GM19468 (cell line): ENCODE data around the gene RABGAP1L.
"Not testable (repeated sequence)": the region's sequence is repeated elsewhere in the genome, so short reads cannot be mapped to it uniquely, and the experiment has no call there.

Experiments used
- ATAC-seq: cut with Tn5 transposase; IDR thresholded peaks from one replicate; pipeline ENCODE4 v1.9.1; 2021; ENCODE audit warnings: mild to moderate bottlenecking, moderate library complexity, moderate number of reproducible peaks; ENCODE audit not compliant: unreplicated experiment; ENCODE audit errors: extremely low read depth

Gene RABGAP1L

DNA sequence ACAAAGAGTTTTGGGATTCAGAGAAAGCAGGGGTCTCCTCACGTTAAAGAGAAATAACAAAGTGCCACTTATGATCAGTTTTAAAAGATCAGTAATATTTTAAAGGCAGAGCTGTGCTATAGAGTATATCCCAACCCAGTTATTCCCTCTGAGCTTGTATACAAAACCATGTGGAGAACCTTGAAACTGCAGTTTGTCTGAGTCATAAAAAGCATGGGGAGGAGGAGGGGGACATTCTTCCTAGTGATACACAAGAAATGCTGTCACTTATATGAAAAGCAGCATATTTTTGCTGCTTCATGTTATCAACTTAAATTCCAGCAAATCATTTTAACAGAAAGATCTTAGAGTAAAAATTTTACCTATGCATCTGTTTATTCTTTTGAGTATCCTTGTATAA, 533.0 kb downstream of the RABGAP1L start:
- no peak for ATAC-seq

- no peak for ATAC-seq
Observed at GRCh38 chr1:174693085-174693484, 533.8 kb downstream of the RABGAP1L start.

- not testable (repeated sequence) for ATAC-seq
Observed at GRCh38 chr1:174693539-174693938, 534.2 kb downstream of the RABGAP1L start.

DNA sequence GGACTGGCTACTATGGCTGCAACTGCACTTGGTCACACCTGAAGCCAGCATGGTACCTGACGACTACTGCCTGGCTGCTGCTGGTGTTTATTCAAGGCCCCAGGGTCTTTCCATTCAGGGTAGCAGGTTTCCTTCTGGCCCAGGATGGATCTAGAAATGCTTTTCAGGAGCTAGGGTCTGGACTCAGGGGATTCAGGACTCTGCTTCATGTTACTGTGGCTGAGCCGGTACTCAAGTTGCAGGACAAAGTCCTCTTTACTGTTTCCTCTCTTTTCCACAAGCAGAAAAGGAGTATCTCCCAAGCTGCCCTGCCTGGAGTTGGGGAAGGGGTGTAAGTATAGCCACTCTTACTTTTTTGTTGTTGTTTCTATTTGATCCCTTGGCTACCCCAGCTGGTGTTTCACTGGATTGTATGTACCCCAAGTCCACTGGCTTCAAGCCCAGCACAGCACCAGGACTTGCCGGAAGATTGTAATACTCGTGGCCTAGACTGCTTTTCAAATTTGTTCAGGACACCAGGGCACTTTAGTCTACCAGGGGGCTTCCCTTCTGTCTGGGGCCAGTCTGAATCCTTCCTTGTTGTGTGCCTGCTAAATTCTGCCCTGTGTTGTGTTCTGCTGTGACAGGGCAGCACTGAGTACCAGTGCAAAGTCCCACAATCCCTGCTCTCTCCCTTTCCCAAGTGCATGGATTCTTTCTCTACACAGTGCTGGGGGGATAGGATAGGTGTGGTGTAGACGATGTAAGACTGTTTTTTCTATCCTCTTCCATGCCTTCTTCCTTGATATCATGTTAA, 536.9 kb downstream of the RABGAP1L start:
- no peak for ATAC-seq

DNA sequence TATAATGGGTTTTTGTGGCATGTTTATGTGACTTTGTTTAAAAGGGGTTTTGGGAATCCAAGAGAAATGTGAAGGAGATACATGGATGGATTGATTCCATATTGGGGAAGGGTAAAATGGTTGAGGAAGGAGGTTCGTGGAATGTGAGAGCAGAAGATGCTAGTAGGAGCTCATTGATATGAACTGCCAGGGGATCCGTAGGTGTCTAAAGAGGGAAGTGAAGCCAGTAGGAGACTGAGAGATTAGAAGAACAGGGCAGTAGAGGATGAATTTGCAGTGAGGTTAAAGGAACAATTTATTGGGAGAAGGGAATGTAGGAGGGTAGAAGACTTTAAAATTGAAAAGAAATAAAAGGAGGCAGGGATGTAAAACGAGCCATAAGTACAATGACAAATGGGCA, 541.0 kb downstream of the RABGAP1L start:
- no peak for ATAC-seq

DNA sequence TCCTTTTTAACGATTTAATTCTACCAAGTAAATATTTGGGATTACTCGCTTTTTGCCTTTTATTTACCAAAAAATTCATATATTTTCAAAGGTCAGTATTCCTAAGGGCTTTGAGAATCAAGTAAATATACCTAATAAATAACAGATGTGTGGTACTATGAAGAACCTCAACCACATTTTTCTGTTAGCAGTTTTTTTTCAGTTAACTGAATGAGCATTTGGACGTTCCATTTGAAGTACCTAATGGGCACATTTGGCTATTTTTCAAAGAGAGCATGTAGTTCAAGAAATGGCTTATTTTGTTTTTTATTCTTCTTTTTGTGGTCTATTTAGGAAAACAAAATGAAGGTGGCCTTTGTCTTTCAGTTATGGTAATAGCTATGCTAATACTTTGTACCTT, 541.5 kb downstream of the RABGAP1L start:
- no peak for ATAC-seq

- no peak for ATAC-seq
Observed at GRCh38 chr1:174701565-174701964, 542.2 kb downstream of the RABGAP1L start.

GRCh38 chr1:174702011-174702410, 542.7 kb downstream of the RABGAP1L start:
- no peak for ATAC-seq

DNA sequence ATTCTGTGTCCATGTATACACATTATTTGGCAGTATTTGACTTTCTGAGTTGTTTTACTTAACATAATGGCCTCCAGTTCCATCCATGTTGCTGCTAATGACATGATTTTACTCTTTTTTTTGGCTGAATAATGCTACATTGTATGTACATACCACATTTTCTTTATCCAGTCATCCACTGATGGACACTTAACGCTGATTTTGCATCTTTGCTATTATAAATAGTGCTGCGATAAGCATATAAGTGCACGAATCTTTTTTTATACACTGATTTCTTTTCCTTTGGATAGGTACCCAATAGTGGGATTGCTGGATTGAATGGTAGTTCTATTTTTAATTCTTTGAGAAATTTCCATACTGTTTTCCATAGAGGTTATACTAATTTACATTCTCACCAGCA, 544.0 kb downstream of the RABGAP1L start:
- no peak for ATAC-seq

DNA sequence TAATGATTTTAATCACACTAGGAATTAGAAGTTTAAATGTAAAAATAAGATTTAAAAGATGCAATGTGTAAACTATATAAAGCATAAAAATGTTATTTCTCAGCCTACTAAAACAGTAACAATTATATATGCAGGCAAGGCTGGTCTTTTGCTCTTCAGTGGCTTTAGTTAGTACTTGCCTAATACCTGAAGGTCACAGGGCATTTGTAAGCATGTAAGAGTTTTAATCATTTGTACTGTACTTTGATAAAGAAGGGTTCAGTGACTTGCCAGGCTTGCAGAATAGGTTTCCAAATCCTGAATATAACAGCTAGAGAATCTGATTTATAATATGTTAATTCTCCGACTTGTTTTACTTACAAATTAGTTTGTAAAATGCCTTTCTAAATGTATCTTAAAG, 545.0 kb downstream of the RABGAP1L start:
- no peak for ATAC-seq

DNA sequence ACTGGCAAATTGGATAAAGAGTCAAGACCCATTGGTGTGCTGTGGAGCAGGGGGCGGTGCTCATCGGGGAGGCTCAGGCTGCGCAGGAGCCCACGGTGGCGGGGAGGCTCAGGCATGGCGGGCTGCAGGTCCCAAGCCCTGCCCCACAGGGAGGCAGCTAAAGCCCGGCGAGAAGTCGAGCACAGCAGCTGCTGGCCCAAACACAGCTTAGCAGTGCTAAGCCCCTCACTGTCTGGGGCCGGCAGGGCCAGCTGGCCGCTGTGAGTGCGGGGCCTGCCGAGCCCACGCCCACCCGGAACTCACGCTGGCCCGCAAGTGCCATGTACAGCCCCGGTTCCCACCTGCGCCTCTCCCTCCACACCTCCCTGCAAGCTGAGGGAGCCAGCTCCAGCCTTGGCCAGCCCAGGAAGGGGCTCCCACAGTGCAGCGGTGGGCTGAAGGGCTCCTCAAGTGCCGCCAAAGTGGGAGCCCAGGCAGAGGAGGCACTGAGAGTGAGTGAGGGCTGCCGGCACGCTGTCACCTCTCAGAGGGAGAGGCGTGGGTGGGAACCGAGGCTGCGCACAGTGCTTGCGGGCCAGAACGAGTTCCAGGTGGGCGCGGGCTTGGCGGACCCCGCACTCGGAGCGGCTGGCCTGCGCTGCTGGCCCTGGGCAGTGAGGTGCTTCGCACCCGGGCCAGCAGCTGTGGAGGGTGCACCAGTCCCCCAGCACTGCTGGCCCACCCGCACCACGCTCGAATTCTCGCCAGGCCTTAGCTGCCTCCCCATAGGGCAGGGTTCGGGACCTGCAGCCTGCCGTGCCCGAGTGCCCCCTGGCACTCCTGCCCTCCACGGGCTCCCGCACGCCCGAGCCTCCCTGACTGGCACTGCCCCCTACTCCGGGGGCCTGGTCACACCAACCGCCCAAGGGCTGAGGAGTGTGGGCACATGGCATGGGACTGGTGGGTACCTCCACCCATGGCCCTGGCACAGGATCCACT, 551.8 kb downstream of the RABGAP1L start:
- ATAC-seq = no peak

- ATAC-seq = not testable (repeated sequence)
Observed at GRCh38 chr1:174711848-174712247, 552.5 kb downstream of the RABGAP1L start.

DNA sequence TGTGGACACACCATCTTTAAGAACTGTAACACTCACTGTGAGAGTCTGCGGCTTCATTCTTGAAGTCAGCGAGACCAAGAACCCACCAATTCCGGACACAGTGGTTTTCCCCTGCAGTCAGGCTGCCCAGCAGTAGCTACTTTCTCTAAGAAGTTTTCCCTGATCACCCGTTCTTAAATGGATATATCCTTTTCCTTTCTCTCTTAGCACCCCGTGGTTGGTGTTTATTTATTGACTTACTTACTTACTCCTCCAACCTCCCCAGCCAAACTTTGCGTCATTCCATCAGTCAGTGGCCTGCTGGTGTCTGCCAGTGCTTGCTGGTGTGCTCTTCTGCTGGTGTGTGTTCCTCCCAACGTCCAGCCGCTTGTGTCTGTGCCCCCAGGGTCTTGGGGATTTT, 553.2 kb downstream of the RABGAP1L start:
- no peak for ATAC-seq

- no peak for ATAC-seq
Observed at GRCh38 chr1:174713796-174714195, 554.5 kb downstream of the RABGAP1L start.

DNA sequence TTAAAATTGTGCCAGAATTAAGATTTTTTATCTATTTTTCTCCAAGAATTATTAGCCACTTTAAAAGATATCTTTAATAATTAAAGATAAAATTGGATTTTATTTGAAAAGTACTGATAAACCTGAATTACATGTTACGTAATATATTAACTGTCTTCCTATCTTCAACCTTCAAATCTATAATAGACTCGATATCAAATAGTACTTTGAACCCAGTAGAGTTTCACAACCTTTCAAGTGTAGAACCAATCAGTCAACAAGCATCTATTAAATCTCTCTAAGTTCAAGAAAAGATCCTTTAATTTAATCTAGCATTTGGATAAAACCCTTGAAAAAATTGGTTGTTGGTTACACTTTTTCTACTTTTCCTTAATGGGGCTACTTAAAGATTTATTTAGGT, 559.9 kb downstream of the RABGAP1L start:
- ATAC-seq = no peak

GRCh38 chr1:174720618-174721017, 561.3 kb downstream of the RABGAP1L start:
- ATAC-seq = no peak

- ATAC-seq = no peak
Observed at GRCh38 chr1:174721246-174721645, 561.9 kb downstream of the RABGAP1L start.

- ATAC-seq = no peak
Observed at GRCh38 chr1:174723816-174724215, 564.5 kb downstream of the RABGAP1L start.

DNA sequence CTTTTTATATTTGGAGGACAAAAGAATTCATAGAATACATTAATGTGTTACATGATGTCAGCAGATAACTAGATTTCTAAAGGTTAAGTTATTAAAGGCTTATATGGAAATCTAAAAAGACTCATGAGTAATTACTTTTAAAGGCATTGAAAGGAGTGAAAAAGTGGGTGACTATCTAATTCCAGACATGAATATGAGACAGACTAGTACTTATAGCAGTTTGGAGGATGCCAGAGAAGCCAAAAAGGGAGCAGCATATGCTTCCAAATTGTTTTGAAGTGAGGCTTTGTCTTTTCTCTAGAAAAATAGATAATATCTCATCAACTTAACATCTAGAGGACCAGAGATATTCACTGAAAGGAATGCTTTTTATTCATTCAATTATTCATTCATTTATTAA, 564.9 kb downstream of the RABGAP1L start:
- ATAC-seq = no peak

DNA sequence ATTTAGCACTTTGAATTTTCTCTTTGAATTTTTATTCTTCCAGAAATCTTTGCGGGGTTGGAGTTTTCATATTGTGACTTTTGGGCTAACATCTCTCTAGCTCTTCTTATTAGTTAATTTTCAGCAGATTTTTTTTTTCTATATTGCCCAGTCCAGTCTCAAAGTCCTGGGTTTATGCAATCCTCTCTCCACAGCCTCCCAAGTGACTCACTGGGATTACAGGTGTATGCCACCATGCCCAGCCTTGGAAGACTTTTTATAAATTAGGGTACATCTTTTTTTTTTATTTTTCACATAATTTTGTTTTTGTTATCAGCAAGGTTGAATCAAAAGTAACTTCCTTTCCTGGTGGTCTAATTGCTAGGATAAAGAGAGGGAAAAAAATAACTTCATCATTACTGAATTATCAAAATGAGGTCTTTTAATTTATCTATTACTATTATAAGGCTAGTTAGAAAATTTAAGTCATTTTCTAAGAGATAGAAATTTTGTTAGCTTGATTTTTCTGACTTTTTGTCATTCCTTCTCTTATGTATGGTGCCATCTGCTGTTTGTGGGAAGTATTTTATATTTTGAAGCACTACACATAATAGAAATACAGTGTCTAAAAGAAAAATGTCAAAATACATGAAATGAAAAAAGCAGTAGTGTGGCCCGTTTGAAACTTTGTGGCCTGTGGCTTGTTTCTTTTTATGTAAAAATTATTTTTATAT, 567.0 kb downstream of the RABGAP1L start:
- no peak for ATAC-seq
